K562 (cell line): Measurements from ENCODE around the gene KCNK7. TPM values are rescaled to one million over a fixed set of nuclear protein-coding genes. Genes with fewer than 3 reads are reported as not detected.
A peak's percentile ranks its signal among the peaks of the same experiment; 100 is the strongest.

Source experiments
- CBFA2T2 ChIP-seq: fragments of 450-650 bp; conservative IDR thresholded peaks from 2 replicates; pipeline ENCODE4 v1.6.1; 2017; ENCODE audit warnings: mild to moderate bottlenecking
- KLF16 ChIP-seq: IDR thresholded peaks from 2 replicates; pipeline ENCODE4 v1.6.1; 2016; ENCODE audit warnings: antibody characterized with exemption
- NCOA1 ChIP-seq: fragments of 450-650 bp; IDR thresholded peaks from 2 replicates; pipeline ENCODE4 v1.6.1; 2016; ENCODE audit warnings: low read depth
- RBM34 ChIP-seq: fragments of 200-400 bp; formaldehyde crosslinking; IDR thresholded peaks from 2 replicates; pipeline ENCODE4 v1.6.1; 2018; ENCODE audit warnings: low read length, borderline replicate concordance; ENCODE audit not compliant: insufficient read depth
- polyA plus RNA-seq, 8 experiments: library from polyadenylated mRNA; depleted of rRNA in 4 of 8; stranded (reverse) in 5 of 8; unstranded in 3 of 8; fragments of >200 nt; fragmentation: Nextera tagmentation in 2 of 8; fragmentation: Illumina TruSeq in 1 of 8; extraction: Ambion mirVana in 2 of 8; extraction: Trizol in 1 of 8; gene quantifications; 2 replicates each; pipeline versions ENCODE4 v1.2.1 to v1.2.3, GENCODE V29; 2011 to 2014; ENCODE audit warnings: inconsistent platforms in 1 of 8, missing spikeins in 1 of 8
- total RNA-seq, 7 experiments: library from RNA; depleted of rRNA in 6 of 7; stranded (reverse); fragments of >200 nt in 6 of 7; fragmentation: Illumina TruSeq in 2 of 7; extraction: Trizol in 2 of 7; gene quantifications; 2 replicates each; pipeline versions ENCODE4 v1.2.1 to v1.2.3, GENCODE V29; 2011 to 2021; ENCODE audit warnings: low replicate concordance in 1 of 7
- TF ChIP-seq, protein P1 (sequence below), 2 experiments: fragments of 450-650 bp; IDR thresholded peaks; 2 replicates each; pipeline ENCODE4 v1.6.1; 2018; ENCODE audit warnings: mild to moderate bottlenecking in 2 of 2, low read depth in 1 of 2; ENCODE audit not compliant: partially characterized antibody in 2 of 2
- TF ChIP-seq, protein P2 (sequence below), 2 experiments: fragments of 250-450 bp in 1 of 2; fragments of 450-650 bp in 1 of 2; sonication (Bioruptor Pico) in 1 of 2; IDR thresholded peaks; 2 replicates each; pipeline versions ENCODE4 v1.6.1 to v1.8.0; 2016 to 2021; ENCODE audit warnings: mild to moderate bottlenecking in 2 of 2, moderate library complexity in 2 of 2, missing compliant biosample characterization in 1 of 2, missing genetic modification characterization in 1 of 2
- TF ChIP-seq, protein P3 (sequence below): fragments of 250-450 bp; sonication (Bioruptor Pico); IDR thresholded peaks from 2 replicates; pipeline ENCODE4 v1.8.0; 2021; ENCODE audit warnings: mild to moderate bottlenecking, moderate library complexity
- TF ChIP-seq, protein P4 (sequence below), 2 experiments: fragments of 450-650 bp; IDR thresholded peaks; 2 replicates each; pipeline ENCODE4 v1.6.1; 2016; ENCODE audit warnings: mild to moderate bottlenecking in 2 of 2, borderline replicate concordance in 1 of 2, low read depth in 1 of 2, moderate library complexity in 1 of 2

The KCNK7 gene
- total and polyA plus RNA-seq, 9 of the 15 experiments (the other 6 are each of a cell fraction or from before 2014, with no cell fraction given), result 0.07 to 0.40 TPM; not detected in 7

DNA sequence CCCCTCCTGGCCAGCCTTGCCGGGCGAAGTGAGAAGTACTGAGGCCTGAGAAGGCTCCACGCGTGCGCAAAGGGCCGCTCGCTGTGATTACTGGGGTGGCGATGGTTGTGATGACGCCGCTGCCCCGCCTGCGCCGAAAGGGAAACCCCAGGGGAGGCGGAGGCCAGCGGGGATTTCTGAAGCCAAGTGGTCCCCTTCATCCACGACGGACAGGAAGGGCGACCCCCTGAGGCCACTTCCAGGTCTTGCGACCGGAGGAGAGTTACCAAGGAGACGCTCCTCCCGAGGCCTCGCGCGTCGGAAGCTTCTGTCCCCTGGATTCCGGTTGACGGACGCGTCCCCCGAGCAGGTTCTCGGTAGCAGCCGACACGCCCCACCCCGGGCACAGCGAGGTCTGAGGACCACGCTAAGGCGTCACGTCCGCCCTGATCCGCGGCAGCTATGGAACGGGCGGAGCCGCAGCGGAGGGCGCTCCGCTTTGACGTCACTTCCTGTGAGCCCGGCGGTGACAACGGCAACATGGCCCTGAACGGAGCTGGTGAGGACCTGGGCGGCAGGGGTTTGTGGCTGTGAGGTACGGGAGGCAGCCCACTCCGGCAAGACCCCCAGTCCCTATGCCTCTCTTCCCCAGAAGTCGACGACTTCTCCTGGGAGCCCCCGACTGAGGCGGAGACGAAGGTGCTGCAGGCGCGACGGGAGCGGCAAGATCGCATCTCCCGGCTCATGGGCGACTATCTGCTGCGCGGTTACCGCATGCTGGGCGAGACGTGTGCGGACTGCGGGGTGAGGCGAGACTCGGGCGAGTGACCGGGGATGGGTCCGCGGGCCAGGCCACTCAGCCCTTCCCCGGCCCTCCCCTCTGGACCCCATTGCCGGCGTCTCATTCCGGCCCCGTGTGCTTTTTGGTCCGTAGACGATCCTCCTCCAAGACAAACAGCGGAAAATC lies 25.4 kb downstream of the KCNK7 start, which contains the start of gene ZNRD2 (continued):
- TF ChIP-seq, protein P1, sequence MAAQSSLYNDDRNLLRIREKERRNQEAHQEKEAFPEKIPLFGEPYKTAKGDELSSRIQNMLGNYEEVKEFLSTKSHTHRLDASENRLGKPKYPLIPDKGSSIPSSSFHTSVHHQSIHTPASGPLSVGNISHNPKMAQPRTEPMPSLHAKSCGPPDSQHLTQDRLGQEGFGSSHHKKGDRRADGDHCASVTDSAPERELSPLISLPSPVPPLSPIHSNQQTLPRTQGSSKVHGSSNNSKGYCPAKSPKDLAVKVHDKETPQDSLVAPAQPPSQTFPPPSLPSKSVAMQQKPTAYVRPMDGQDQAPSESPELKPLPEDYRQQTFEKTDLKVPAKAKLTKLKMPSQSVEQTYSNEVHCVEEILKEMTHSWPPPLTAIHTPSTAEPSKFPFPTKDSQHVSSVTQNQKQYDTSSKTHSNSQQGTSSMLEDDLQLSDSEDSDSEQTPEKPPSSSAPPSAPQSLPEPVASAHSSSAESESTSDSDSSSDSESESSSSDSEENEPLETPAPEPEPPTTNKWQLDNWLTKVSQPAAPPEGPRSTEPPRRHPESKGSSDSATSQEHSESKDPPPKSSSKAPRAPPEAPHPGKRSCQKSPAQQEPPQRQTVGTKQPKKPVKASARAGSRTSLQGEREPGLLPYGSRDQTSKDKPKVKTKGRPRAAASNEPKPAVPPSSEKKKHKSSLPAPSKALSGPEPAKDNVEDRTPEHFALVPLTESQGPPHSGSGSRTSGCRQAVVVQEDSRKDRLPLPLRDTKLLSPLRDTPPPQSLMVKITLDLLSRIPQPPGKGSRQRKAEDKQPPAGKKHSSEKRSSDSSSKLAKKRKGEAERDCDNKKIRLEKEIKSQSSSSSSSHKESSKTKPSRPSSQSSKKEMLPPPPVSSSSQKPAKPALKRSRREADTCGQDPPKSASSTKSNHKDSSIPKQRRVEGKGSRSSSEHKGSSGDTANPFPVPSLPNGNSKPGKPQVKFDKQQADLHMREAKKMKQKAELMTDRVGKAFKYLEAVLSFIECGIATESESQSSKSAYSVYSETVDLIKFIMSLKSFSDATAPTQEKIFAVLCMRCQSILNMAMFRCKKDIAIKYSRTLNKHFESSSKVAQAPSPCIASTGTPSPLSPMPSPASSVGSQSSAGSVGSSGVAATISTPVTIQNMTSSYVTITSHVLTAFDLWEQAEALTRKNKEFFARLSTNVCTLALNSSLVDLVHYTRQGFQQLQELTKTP (IDR thresholded peaks at IDR 0.05; ENCODE audit: low read depth in 1 of 2, partially characterized antibody in 2 of 2), result no peak
- TF ChIP-seq KLF16 (peak; percentile 48; the same call in 1 of the 2 replicates), NCOA1 (peak; percentile 83), CBFA2T2 (no peak), RBM34 (no peak)
- TF ChIP-seq, protein P2, sequence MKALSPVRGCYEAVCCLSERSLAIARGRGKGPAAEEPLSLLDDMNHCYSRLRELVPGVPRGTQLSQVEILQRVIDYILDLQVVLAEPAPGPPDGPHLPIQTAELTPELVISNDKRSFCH (CRISPR knock-in tag; IDR thresholded peaks at IDR 0.05), result no peak
- TF ChIP-seq, protein P2 (tag; IDR thresholded peaks at IDR 0.05), result peak; percentile 55; the same call in 1 of the 2 replicates
- TF ChIP-seq, protein P3, sequence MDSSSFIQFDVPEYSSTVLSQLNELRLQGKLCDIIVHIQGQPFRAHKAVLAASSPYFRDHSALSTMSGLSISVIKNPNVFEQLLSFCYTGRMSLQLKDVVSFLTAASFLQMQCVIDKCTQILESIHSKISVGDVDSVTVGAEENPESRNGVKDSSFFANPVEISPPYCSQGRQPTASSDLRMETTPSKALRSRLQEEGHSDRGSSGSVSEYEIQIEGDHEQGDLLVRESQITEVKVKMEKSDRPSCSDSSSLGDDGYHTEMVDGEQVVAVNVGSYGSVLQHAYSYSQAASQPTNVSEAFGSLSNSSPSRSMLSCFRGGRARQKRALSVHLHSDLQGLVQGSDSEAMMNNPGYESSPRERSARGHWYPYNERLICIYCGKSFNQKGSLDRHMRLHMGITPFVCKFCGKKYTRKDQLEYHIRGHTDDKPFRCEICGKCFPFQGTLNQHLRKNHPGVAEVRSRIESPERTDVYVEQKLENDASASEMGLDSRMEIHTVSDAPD (CRISPR knock-in tag), result no peak
- TF ChIP-seq, protein P4, sequence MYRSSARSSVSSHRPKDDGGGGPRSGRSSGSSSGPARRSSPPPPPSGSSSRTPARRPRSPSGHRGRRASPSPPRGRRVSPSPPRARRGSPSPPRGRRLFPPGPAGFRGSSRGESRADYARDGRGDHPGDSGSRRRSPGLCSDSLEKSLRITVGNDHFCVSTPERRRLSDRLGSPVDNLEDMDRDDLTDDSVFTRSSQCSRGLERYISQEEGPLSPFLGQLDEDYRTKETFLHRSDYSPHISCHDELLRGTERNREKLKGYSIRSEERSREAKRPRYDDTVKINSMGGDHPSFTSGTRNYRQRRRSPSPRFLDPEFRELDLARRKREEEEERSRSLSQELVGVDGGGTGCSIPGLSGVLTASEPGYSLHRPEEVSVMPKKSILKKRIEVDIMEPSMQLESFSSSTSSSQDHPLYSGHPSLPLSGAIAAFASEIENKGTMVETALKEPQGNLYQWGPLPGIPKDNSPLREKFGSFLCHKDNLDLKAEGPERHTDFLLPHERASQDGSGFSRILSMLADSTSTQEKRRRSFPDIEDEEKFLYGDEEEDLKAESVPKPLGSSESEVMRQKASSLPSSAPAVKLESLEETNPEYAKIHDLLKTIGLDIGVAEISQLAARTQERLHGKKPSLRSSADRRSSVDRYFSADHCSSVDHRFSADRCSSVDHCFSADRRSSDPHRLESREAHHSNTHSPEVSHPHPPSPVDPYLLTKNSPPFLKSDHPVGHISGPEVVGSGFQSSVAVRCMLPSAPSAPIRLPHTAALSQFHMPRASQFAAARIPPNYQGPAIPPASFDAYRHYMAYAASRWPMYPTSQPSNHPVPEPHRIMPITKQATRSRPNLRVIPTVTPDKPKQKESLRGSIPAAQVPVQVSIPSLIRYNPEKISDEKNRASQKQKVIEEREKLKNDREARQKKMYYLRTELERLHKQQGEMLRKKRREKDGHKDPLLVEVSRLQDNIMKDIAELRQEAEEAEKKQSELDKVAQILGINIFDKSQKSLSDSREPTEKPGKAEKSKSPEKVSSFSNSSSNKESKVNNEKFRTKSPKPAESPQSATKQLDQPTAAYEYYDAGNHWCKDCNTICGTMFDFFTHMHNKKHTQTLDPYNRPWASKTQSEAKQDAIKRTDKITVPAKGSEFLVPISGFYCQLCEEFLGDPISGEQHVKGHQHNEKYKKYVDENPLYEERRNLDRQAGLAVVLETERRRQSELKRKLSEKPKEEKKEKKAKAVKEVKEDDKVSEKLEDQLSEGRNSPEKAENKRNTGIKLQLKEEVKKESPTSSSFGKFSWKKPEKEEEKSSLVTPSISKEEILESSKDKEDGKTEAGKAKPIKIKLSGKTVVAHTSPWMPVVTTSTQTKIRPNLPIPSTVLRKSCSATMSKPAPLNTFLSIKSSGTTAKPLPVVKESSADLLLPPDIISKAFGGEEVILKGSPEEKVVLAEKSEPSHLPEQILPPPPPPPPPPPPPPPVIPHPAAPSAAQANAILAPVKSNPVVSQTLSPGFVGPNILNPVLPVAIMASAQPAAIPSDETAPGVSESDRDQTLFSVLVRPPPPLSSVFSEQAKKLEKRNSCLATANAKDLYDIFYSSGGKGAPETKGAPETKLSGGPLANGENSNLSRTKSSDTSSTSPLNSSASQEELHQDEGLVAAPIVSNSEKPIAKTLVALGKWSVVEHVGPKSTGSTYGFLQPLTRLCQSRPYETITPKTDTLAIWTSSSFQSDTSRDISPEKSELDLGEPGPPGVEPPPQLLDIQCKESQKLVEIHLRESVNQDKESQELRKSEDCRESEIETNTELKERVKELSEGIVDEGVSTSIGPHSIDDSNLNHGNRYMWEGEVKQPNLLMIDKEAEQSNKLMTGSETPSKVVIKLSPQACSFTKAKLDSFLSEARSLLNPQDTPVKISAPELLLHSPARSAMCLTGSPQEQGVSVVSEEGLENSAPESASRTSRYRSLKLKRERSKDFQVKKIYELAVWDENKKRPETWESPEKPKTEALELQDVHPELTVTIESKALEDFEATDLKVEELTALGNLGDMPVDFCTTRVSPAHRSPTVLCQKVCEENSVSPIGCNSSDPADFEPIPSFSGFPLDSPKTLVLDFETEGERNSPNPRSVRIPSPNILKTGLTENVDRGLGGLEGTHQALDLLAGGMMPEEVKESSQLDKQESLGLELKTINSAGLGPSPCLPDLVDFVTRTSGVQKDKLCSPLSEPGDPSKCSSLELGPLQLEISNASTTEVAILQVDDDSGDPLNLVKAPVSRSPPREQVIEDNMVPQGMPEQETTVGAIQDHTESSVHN (IDR thresholded peaks at IDR 0.05; ENCODE audit: borderline replicate concordance in 1 of 2, low read depth in 1 of 2), result no peak
